CD4-positive, alpha-beta T cell treated with Interleukin-15 for 4 hours (primary cell): ENCODE results near the gene SLIT1.

Source experiments
- DNase-seq: peaks from one replicate; pipeline ENCODE4 v3.0.0-alpha.2; 2020; ENCODE audit warnings: low spot score

Gene SLIT1

GRCh38 chr10:96968682-96969423 lies 216.9 kb downstream of the SLIT1 start:
- DNase-seq: no peak

- DNase-seq: no peak
These were observed 217.9 kb downstream of the SLIT1 start for GRCh38 chr10:96967847-96968246.

GRCh38 chr10:96964131-96964530 lies 221.6 kb downstream of the SLIT1 start:
- no peak for DNase-seq

GRCh38 chr10:96960872-96961271 lies 224.9 kb downstream of the SLIT1 start:
- DNase-seq: no peak

GRCh38 chr10:96959733-96960132 lies 226.0 kb downstream of the SLIT1 start:
- DNase-seq: no peak

GRCh38 chr10:96958071-96958470 lies 227.7 kb downstream of the SLIT1 start:
- no peak for DNase-seq

GRCh38 chr10:96955794-96956193 lies 230.0 kb downstream of the SLIT1 start:
- DNase-seq: no peak

- DNase-seq: no peak
These were observed 233.8 kb downstream of the SLIT1 start for GRCh38 chr10:96951954-96952353.

- DNase-seq: no peak
These were observed 236.6 kb downstream of the SLIT1 start for GRCh38 chr10:96949039-96949683.
